ENCODE measurements around the gene TBX5.

DNA sequence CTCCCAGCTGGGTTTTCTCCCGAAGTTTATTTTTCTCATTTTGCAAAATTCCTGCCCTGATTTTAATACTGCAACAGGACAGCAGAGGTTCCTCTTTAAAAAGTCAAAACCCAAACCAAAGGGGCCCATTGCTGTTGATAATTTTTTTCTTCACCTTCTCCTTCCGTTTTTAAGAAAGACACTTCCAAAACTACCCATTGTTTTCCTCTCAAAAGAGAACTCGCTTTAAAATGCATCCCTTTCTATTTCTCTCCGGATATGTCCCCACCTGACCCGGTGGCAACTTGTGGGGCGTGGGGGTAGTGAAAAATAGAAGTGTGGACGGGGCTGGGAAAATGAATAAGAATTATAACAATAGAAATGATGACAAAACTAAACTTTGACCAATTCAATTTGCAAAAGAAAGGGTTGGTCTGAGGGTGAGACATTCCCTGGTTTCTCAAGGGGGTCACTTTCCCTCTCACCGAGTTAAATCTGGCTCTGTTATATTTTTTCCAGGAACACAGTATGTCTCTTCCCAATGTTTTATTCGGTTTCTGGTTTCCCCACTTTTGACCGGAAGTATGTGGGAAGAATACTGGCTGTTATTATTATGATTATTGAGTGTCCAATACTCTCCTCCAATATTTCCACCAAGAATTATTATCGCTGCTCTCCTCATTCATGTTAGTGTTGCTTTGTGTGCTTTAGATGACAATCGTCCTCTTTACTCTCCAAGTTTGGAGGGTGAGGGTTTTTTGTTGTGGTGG lies 4.1 kb upstream of the TBX5 start:
- TF ChIP-seq GATA2 (IDR thresholded peaks at IDR 0.05; ENCODE audit: low read depth, low read length) (no peak), GATA3 (IDR thresholded peaks at IDR 0.05; ENCODE audit: low read depth, low read length) (no peak)
